ENCODE results near the gene ZFP57.

DNA sequence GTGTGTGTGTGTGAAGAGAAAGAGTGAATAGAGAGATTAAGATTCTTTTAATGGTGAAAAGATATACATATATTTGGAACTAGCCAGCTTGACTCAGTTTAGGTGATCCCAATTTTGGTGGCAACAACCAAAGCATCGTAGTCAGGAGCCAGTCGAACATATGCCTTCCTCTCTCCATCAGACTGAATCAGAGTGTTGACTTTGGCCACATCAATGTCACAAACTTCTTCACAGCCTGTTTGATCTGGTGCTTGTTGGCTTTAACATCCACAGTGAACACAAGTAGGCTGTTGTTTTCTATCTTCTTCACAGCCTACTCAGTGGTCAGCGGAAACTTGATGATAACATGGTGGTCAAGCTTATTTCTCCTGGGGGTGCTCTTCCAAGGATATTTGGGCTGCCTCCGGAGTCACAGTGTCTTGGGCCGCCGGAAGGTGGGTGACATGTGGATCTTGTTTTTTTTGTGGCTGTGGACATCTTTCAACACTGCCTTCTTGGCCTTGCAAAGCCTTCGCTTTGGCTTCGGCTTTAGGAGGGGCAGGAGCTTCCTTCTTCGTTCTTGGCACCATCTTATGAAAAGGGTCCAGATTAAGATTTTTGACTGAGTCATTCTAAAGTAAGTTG is 45.7 kb upstream of the ZFP57 start:
- TF ChIP-seq RFX1 (IDR thresholded peaks at IDR 0.05) (no peak), BRCA1 (CRISPR knock-in tag; IDR thresholded peaks at IDR 0.05) (no peak), SKI (IDR thresholded peaks at IDR 0.05; ENCODE audit: partially characterized antibody) (no peak), REST (IDR thresholded peaks at IDR 0.05; ENCODE audit: borderline replicate concordance in 1 of 2, low read depth in 1 of 2, low read length in 2 of 2) (no peak), SIN3A (IDR thresholded peaks at IDR 0.05; ENCODE audit: borderline replicate concordance, low read depth, low read length) (no peak), SETDB1 (CRISPR knock-in tag; IDR thresholded peaks at IDR 0.05; ENCODE audit: borderline replicate concordance) (no peak), IRF2 (CRISPR knock-in tag; IDR thresholded peaks at IDR 0.05) (no peak), SOX6 (IDR thresholded peaks at IDR 0.05) (no peak), SOX6 (CRISPR knock-in tag; IDR thresholded peaks at IDR 0.05) (no peak)
- TF ChIP-seq, protein P1, sequence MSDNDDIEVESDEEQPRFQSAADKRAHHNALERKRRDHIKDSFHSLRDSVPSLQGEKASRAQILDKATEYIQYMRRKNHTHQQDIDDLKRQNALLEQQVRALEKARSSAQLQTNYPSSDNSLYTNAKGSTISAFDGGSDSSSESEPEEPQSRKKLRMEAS (IDR thresholded peaks at IDR 0.05): no peak
- TF ChIP-seq, protein P2, sequence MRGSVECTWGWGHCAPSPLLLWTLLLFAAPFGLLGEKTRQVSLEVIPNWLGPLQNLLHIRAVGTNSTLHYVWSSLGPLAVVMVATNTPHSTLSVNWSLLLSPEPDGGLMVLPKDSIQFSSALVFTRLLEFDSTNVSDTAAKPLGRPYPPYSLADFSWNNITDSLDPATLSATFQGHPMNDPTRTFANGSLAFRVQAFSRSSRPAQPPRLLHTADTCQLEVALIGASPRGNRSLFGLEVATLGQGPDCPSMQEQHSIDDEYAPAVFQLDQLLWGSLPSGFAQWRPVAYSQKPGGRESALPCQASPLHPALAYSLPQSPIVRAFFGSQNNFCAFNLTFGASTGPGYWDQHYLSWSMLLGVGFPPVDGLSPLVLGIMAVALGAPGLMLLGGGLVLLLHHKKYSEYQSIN (CRISPR knock-in tag; IDR thresholded peaks at IDR 0.05; ENCODE audit: borderline replicate concordance): no peak
- TF ChIP-seq, protein P3, sequence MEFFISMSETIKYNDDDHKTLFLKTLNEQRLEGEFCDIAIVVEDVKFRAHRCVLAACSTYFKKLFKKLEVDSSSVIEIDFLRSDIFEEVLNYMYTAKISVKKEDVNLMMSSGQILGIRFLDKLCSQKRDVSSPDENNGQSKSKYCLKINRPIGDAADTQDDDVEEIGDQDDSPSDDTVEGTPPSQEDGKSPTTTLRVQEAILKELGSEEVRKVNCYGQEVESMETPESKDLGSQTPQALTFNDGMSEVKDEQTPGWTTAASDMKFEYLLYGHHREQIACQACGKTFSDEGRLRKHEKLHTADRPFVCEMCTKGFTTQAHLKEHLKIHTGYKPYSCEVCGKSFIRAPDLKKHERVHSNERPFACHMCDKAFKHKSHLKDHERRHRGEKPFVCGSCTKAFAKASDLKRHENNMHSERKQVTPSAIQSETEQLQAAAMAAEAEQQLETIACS (CRISPR knock-in tag; IDR thresholded peaks at IDR 0.05): no peak
